DND-41 (cell line): ENCODE data around the gene KISS1R.

ENCODE experiments used
- ATAC-seq: fragments of 200-7000 bp; cut with Tn5 transposase; 3 replicates; pipeline ENCODE4 v1.9.1; 2021; ENCODE audit warnings: low read depth; ENCODE audit not compliant: insufficient read depth
- DNase-seq: peaks from one replicate; pipeline ENCODE4 v3.0.0-alpha.2; 2020
- H2AFZ ChIP-seq: 2 replicates; pipeline ENCODE4 v1.6.0; 2012; ENCODE audit warnings: low read depth, low read length
- H3K27ac ChIP-seq: 2 replicates; pipeline ENCODE4 v1.5.1; 2012; ENCODE audit warnings: low read length, inconsistent platforms
- H3K27me3 ChIP-seq: fragments of 200-600 bp; sonication (generic); 2 replicates; pipeline ENCODE4 v1.6.0; 2012; ENCODE audit warnings: low read length, mild to moderate bottlenecking, inconsistent platforms; ENCODE audit not compliant: insufficient read depth, poor library complexity
- H3K36me3 ChIP-seq: 2 replicates; pipeline ENCODE4 v1.5.1; 2012; ENCODE audit warnings: low read length, inconsistent platforms; ENCODE audit not compliant: insufficient read depth
- H3K4me1 ChIP-seq: 2 replicates; pipeline ENCODE4 v1.5.1; 2012; ENCODE audit warnings: mild to moderate bottlenecking, low read length; ENCODE audit not compliant: insufficient read depth
- H3K4me2 ChIP-seq: 2 replicates; pipeline ENCODE4 v1.6.0; 2012; ENCODE audit warnings: mild to moderate bottlenecking, moderate library complexity, low read length, inconsistent platforms; ENCODE audit not compliant: insufficient read depth
- H3K4me3 ChIP-seq, 2 experiments: fragments of 200-600 bp in 1 of 2; shearing (Covaris generic) in 1 of 2; 2 replicates each; pipeline ENCODE4 v1.5.1; 2012 to 2016; ENCODE audit warnings: inconsistent platforms in 2 of 2, low read length in 2 of 2, mild to moderate bottlenecking in 2 of 2, low read depth in 1 of 2, moderate library complexity in 1 of 2
- H3K79me2 ChIP-seq: 2 replicates; pipeline ENCODE4 v1.6.0; 2012; ENCODE audit warnings: low read length, inconsistent platforms; ENCODE audit not compliant: insufficient read depth
- H3K9ac ChIP-seq: 2 replicates; pipeline ENCODE4 v1.6.0; 2012; ENCODE audit warnings: low read depth, mild to moderate bottlenecking, inconsistent platforms, low read length, moderate library complexity
- H3K9me3 ChIP-seq: 2 replicates; pipeline ENCODE4 v1.5.1; 2012; ENCODE audit warnings: low read length, moderate library complexity, mild to moderate bottlenecking, inconsistent platforms; ENCODE audit not compliant: insufficient read depth, severe bottlenecking
- H4K20me1 ChIP-seq: 2 replicates; pipeline ENCODE4 v1.6.0; 2012; ENCODE audit warnings: low read length; ENCODE audit not compliant: insufficient read depth
- CTCF ChIP-seq: IDR thresholded peaks from 2 replicates; pipeline ENCODE4 v1.5.1; 2012; ENCODE audit warnings: borderline replicate concordance, low read length, moderate library complexity, mild to moderate bottlenecking; ENCODE audit not compliant: poor library complexity, severe bottlenecking; ENCODE audit errors: extremely low read depth
- EZH2 ChIP-seq: IDR thresholded peaks from 3 replicates; pipeline ENCODE4 v1.6.1; 2012; ENCODE audit warnings: borderline replicate concordance, low read depth, mild to moderate bottlenecking, moderate library complexity, low read length, inconsistent platforms; ENCODE audit not compliant: severe bottlenecking

The KISS1R gene

DNA sequence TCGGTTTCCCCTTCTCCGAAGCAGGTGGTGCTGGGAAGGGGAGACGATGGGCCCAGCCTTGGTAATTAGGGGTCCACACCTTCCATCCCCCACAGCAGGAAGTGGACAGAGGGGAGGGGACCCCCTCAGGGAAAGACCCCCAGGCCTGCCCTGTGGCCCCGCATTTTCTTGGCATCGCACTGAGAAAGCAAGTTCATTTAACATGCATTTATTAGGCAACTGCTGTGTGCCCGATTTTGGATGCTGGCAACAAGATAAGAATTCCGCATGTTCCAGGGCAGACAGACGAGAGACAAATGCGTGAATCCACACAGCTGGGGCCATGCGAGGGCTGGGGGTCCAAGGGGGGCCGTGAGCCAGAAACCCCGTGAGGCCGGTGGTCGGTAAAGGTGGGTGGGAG lies 37.1 kb downstream of the KISS1R start:
- no peak for TF ChIP-seq CTCF
- no peak for TF ChIP-seq EZH2
- Histone ChIP-seq H3K36me3 (peaks cover 5% of the 10 kb centered on the region), H2AFZ (no peak overlapping the region), H3K4me2 (no peak overlapping the region), H3K4me1 (no peaks in the 10 kb centered on the region), H3K79me2 (peaks cover 43% of the 10 kb centered on the region), H4K20me1 (peaks cover 43% of the 10 kb centered on the region), H3K27me3 (no peaks in the 10 kb centered on the region), H3K9me3 (no peaks in the 10 kb centered on the region), H3K27ac (no peak overlapping the region), H3K9ac (no peak overlapping the region), H3K4me3 (no peak overlapping the region)
- ATAC-seq (no peak), DNase-seq (no peak)

DNA sequence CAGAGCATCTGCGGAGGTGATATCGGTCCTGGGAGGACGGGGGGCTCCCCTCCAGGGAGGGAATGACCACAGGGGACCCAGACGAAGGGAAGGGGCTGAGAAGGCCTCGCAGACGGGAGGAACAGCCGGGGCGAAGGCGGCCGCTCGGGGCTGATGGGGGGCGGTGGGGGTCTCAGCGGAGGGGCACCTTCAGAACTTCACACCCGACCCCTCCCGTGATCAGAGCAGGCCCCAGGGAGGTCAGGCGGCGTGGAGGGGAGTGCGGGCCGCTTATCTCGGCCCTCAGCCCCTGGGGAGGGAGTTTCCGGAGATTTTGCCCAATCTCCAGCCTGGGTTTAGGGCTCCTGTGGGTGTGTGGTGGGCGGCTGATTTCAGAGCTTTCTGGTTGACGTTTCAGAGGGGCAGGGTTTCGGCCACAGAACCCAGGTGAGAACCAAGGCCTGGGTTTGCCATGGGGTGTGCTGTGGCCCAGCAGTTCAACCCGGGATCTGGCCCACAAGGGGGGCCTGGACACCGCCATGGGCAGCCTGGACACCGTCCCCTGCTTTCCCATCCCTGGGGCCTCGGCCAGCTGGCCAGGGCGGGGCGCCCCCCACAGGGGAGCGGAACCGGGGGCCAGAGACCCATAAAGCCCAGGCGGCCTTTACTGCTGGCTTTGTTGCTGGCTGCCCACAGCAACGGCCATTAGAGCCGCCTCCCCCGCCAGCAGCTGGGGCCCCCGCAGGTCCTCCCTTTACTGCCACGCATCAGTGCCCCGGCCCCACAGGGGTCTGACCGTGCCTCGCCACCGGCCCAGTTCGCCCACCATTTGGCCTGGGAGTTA lies 37.8 kb downstream of the KISS1R start:
- H3K4me3 ChIP-seq: no peak overlapping the region
- no peak overlapping the region for H3K27ac ChIP-seq
- no peaks in the 10 kb centered on the region for H3K9me3 ChIP-seq
- ATAC-seq: no peak
- no peaks in the 10 kb centered on the region for H3K4me1 ChIP-seq
- TF ChIP-seq CTCF (no peak), EZH2 (no peak)
- H3K36me3 ChIP-seq: peaks cover 11% of the 10 kb centered on the region
- no peaks in the 10 kb centered on the region for H3K27me3 ChIP-seq
- no peak overlapping the region for H3K4me2 ChIP-seq
- H3K79me2 ChIP-seq: peaks cover 41% of the 10 kb centered on the region
- peaks cover 44% of the 10 kb centered on the region for H4K20me1 ChIP-seq
- no peak overlapping the region for H3K9ac ChIP-seq
- DNase-seq: no peak
- H2AFZ ChIP-seq: no peak overlapping the region

- Histone ChIP-seq H3K9ac (no peak overlapping the region), H3K27ac (no peak overlapping the region), H3K9me3 (no peaks in the 10 kb centered on the region), H3K79me2 (peaks cover 41% of the 10 kb centered on the region), H2AFZ (no peak overlapping the region), H3K4me2 (no peak overlapping the region), H3K4me1 (no peaks in the 10 kb centered on the region), H3K4me3 (no peak overlapping the region), H3K27me3 (no peaks in the 10 kb centered on the region), H4K20me1 (peaks cover 44% of the 10 kb centered on the region), H3K36me3 (peaks cover 21% of the 10 kb centered on the region)
- ATAC-seq: no peak
- no peak for DNase-seq
- TF ChIP-seq CTCF (no peak), EZH2 (no peak)
Measured at GRCh38 chr19:955803-956765, 39.0 kb downstream of the KISS1R start.
